Activated CD8-positive, alpha-beta memory T cell treated with anti-CD3 and anti-CD28 coated beads, Interleukin-2, amount 50 U/mL, for 24 hours (primary cell): Measurements from ENCODE around the gene VPS16.

Experiments
- DNase-seq: peaks from one replicate; pipeline ENCODE4 v3.0.0-alpha.2; 2020; ENCODE audit errors: extremely low read depth

Gene VPS16

GRCh38 chr20:2835331-2835796 is 5.2 kb upstream of the VPS16 start:
- DNase-seq = no peak

DNA sequence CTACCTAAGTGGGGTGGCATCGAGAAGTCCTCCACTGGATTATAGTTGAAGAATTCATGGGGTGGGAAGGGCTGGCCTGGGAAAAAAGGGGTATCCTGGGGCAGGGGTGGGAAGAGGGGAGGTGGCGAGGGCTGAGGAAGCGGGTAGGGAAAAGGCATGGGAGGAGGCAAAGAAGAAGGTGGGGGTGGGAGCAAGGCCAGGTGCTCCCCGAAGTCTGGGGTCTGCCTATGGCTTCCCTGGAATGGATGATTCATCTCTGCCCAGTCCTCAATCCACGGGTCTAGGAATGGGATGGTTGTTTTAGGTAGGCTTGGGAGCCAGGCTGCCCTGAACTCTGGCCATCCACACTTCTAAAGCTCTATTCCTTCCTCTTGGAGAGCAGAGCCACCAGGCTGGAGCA is 4.5 kb upstream of the VPS16 start:
- no peak for DNase-seq

GRCh38 chr20:2837221-2837960 is 3.2 kb upstream of the VPS16 start:
- no peak for DNase-seq

- DNase-seq = no peak
These were observed 2.3 kb upstream of the VPS16 start for GRCh38 chr20:2838170-2838797.

DNA sequence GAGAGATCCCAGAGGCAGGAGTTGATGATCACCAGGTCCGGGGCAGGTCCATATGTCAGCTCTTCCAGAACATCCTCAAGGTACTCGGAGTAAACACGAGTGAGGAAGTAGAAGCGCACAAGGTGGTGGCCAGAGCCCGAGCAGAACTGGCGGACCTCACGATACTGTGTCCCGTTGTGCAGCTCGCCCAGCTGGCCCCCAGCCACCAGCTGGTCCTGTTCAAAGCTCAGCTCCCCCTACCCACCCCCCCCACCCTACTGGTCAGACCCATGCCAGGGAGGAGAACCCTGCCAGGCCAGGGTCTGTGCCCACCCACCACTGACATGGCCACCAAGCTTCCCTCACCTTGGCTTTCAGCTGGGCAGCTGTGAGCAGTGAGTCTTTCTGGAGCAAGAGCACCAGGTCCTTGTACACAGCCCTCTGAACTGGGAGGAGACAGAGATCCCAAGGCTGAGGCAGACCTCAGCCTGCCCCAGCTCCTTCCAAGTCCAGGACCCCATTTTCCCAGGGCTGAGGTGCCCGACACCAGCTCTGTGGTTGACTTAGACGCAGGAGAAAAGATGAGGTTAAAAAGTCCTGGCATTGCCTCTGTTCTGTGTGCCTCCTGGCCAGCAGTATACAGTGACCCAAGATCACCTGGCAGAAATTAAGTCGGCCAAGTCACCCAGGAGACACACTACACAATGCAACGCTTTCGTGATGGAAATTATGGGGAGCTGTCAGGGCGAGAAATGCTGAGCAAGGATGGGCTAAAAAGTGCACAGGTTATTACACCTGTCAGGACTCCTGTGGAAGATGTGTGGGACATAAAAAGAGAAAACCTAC is 1.5 kb upstream of the VPS16 start:
- DNase-seq = no peak

GRCh38 chr20:2839732-2840137 is 810 bp upstream of the VPS16 start:
- DNase-seq = no peak

DNA sequence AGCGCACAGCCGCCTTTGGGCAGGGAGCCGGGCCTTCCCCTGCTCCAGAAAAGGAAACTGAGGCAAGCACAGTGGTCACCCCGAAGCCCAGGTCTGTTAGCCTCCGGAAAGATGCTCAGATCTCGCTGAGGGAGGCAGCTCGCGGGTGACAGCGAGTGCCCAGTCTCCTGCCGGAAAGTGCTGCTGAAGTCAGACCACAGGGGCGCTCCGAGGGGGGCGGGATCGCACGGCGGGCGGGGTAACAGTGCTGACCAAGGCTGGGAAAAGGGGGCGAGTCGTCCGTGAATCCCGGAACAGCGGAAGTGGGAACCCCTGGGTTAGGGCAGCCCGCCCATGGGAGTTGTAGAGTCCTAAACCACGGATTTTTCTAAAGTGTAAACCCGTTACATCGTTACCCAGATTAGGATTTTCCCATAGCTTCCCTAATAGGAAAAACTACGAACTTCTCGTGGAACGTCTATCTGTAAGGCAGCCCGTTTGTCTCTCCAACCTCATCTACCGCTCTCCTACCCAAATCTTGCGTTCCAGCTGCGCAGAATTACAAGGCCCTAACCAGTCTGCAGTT is 504 bp downstream of the VPS16 start:
- no peak for DNase-seq

GRCh38 chr20:2845607-2846006 is 5.1 kb downstream of the VPS16 start:
- no peak for DNase-seq

- DNase-seq = no peak
These were observed 6.2 kb downstream of the VPS16 start for GRCh38 chr20:2846698-2847097.

- no peak for DNase-seq
These were observed 7.3 kb downstream of the VPS16 start for GRCh38 chr20:2847802-2848201.

- DNase-seq = no peak
These were observed 9.0 kb downstream of the VPS16 start for GRCh38 chr20:2849529-2849928.

DNA sequence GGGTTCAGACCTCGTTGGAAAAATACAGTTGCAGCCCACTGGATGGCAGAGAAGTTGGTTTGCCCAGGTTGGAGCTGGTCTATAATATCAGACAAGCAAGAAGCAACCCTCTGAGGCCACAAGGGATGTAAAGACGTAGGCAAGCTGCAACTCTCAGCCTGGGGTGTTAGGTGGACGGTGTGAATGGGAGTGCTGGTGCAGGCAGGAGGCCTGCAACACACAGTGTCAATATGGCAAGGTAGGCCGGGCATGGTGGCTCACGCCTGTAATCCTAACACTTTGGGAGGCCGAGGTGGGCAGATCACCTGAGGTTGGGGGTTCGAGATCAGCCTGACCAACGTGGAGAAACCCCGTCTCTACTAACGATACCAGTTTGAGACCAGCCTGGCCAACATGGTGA is 10.5 kb downstream of the VPS16 start:
- no peak for DNase-seq

DNA sequence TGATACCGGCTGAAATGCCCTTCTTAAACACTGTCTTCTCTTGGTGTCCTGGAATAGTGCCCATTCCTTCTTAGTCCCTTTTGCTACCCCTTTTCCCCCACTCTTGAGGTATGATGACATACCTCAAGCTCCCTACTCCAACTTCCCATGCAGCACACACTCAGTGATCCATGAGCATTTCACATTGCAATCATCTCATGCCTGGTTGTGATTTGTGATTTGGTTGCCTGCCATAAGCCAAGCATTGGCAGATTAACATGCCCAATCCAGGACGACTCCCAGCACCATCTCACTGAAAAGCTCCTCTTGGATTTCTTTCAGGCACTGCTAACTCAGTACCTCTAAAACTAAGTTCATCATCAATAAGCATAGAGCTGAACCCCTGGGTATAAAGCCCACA is 18.0 kb downstream of the VPS16 start:
- DNase-seq = no peak

- no peak for DNase-seq
These were observed 19.0 kb downstream of the VPS16 start for GRCh38 chr20:2859330-2860121.

DNA sequence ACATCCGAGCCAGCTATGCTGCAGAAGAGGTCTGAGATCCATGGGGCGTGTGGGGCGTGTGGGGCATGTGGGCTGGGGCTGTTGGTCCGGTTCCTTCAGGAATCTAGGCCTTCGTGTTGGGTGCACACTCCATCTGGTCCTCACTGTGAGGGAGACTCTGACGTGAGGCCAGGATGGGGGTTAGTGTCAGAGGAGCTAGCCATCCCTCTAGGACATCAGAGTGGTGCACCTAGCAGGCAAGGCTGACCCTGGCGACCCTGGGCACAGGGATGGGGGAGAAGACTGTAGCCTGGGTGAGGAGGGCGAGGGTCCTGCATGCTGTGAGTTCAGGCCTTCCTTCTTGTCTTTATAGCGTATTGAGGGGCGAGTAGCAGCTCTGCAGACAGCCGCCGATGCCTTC is 24.1 kb downstream of the VPS16 start:
- DNase-seq = no peak

DNA sequence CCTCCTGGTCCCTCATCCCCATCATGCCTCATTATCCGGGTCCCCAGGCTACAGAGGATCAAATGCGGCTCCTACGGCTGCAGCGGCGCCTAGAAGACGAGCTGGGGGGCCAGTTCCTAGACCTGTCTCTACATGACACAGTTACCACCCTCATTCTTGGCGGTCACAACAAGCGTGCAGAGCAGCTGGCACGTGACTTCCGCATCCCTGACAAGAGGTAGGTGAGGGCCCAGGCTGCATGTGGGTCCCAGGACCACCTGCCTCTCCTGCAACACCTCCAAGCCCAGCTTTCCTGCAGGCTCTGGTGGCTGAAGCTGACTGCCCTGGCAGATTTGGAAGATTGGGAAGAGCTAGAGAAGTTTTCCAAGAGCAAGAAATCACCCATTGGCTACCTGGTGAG is 24.6 kb downstream of the VPS16 start:
- DNase-seq = no peak

GRCh38 chr20:2865630-2866029 is 25.1 kb downstream of the VPS16 start:
- no peak for DNase-seq

- no peak for DNase-seq
These were observed 25.7 kb downstream of the VPS16 start for GRCh38 chr20:2866236-2866635.

DNA sequence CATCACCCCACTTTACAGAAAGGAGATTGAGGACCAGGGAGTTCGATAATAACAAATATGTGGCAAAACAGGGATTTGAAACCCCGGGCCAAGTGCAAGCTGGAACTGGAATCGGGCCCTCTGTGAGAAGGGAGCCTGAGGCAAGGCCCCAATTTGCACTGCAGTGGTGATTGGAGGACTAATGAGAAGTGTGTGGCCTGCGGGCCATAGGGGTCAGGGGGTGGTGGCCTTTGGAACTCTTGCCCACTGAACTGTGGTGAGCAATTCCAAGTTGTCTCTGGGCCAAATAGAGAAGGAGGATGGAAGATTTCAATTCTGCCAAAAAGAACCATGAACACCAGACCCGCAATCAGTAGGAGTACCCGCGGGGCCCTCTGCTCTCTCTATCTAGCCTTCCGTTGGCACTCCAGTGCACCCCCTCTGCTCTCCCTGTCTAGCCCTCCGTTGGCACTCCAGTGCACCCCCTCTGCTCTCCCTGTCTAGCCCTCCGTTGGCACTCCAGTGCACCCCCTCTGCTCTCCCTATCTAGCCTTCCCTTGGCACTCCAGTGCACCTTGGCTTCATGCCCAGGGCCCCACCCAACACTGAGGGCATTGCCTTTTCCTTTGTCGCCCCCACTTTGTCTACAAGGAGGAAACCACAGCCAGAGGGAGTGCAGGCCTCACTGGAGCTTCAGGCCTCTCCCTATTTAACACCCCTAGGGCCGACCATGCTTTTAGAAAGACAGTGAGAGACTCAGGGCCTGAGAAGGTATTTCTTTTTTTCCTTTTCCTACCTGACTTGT is 26.7 kb downstream of the VPS16 start:
- no peak for DNase-seq

GRCh38 chr20:2869381-2869780 is 28.8 kb downstream of the VPS16 start:
- no peak for DNase-seq

GRCh38 chr20:2871111-2871465 is 30.5 kb downstream of the VPS16 start:
- DNase-seq = no peak
